Panc1 (cell line): ENCODE results near the gene GRHL1.

Experiments used
- POLR2AphosphoS5 ChIP-seq: IDR thresholded peaks from 2 replicates; pipeline ENCODE4 v1.6.1; 2012; ENCODE audit warnings: mild to moderate bottlenecking, low read depth, low read length, moderate library complexity
- SIN3A ChIP-seq: IDR thresholded peaks from 2 replicates; pipeline ENCODE4 v1.6.1; 2012; ENCODE audit warnings: low read depth, mild to moderate bottlenecking, low read length, moderate library complexity, borderline replicate concordance; ENCODE audit not compliant: insufficient read depth
- TF ChIP-seq, protein P1 (sequence below): fragments of 450-650 bp; IDR thresholded peaks from 2 replicates; pipeline ENCODE4 v1.5.1; 2017; ENCODE audit warnings: mild to moderate bottlenecking

DNA sequence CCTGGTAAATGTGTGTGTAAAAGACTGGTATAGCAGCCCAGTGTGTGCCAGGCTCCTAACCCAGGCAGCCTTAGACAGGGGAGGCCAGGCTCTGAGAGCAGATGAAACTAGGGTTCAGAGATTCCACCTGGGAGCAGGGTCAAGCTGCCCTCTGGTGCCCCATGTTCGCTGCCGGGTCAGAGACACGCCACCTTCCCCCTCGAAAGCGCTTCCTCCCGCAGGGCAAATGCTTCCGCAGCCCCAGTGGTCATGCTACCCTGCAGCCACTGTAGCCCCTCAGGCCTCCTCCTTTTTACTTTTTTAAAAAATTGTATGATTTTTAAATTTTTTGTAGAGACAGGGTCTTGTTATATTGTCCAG lies 81.2 kb downstream of the GRHL1 start:
- TF ChIP-seq, protein P1, sequence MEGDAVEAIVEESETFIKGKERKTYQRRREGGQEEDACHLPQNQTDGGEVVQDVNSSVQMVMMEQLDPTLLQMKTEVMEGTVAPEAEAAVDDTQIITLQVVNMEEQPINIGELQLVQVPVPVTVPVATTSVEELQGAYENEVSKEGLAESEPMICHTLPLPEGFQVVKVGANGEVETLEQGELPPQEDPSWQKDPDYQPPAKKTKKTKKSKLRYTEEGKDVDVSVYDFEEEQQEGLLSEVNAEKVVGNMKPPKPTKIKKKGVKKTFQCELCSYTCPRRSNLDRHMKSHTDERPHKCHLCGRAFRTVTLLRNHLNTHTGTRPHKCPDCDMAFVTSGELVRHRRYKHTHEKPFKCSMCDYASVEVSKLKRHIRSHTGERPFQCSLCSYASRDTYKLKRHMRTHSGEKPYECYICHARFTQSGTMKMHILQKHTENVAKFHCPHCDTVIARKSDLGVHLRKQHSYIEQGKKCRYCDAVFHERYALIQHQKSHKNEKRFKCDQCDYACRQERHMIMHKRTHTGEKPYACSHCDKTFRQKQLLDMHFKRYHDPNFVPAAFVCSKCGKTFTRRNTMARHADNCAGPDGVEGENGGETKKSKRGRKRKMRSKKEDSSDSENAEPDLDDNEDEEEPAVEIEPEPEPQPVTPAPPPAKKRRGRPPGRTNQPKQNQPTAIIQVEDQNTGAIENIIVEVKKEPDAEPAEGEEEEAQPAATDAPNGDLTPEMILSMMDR: no peak
- TF ChIP-seq POLR2AphosphoS5: no peak
- TF ChIP-seq SIN3A: no peak
